Lower leg skin (tissue), 3 donors: ENCODE measurements around the gene KRT16.
"Not testable (repeated sequence)": the region's sequence is repeated elsewhere in the genome, so short reads cannot be mapped to it uniquely, and the experiment has no call there.

Experiments used
- POLR2A ChIP-seq, 2 donors: fragments of 450-650 bp; IDR thresholded peaks; one replicate each; pipeline ENCODE4 v1.6.1; 2016 to 2017; ENCODE audit warnings: antibody characterized with exemption in 2 of 2, mild to moderate bottlenecking in 1 of 2, moderate library complexity in 1 of 2
- TF ChIP-seq, protein P1 (sequence below), 3 donors: fragments of 450-650 bp; IDR thresholded peaks; one replicate each; pipeline ENCODE4 v1.5.1; 2016; ENCODE audit warnings: antibody characterized with exemption in 3 of 3, mild to moderate bottlenecking in 3 of 3, moderate library complexity in 2 of 3

DNA sequence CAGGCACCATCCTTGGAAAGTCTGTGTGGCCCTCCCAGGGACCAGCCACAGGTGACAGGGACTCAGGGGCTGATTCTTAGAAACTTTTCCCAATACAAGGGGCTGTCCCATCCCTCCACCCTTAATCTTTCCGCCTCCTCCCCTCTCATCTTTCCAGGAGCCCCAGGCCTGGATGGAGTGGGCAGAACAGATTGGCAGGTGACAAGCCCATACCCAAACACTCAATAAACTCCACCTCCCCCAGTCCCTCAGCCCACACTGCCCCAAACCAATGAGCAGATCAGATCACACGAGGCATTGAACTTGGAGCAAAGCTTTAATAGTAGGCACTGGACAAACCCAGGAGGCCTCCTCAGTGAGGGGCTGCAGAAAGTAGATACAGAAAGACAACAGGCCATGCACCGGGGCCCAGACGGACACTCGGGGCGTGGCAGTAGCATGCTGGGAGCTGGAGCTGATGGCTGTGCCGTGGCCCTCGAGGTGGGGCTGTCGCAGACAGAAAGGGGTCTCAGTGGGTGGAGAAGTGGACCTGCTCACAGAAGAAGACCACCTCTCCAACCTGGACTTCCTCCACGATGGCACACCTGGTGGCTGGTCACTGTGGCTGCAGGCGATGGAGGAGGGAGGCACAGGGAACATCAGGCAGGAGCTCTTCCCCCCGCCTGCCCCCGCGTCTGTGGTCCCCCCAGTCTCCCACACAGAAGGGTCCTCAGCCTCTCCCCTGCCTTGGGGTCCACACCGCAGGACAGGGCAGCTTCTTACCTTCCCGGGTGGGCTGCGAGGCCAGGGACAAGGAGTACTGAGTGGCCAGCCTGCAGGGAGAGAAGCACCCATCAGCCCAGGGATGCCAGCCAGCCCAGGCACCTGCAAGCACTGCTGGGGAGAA lies 13.7 kb upstream of the KRT16 start:
- TF ChIP-seq, protein P1, sequence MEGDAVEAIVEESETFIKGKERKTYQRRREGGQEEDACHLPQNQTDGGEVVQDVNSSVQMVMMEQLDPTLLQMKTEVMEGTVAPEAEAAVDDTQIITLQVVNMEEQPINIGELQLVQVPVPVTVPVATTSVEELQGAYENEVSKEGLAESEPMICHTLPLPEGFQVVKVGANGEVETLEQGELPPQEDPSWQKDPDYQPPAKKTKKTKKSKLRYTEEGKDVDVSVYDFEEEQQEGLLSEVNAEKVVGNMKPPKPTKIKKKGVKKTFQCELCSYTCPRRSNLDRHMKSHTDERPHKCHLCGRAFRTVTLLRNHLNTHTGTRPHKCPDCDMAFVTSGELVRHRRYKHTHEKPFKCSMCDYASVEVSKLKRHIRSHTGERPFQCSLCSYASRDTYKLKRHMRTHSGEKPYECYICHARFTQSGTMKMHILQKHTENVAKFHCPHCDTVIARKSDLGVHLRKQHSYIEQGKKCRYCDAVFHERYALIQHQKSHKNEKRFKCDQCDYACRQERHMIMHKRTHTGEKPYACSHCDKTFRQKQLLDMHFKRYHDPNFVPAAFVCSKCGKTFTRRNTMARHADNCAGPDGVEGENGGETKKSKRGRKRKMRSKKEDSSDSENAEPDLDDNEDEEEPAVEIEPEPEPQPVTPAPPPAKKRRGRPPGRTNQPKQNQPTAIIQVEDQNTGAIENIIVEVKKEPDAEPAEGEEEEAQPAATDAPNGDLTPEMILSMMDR (IDR thresholded peaks at IDR 0.05), result not testable (repeated sequence)
- not testable (repeated sequence) for TF ChIP-seq POLR2A (IDR thresholded peaks at IDR 0.05)
